Tibial nerve (tissue), 4 donors: ENCODE results near the gene MYO1C.
A peak's percentile ranks its signal among the peaks of the same experiment; 100 is the strongest.

Experiments used
- CTCF ChIP-seq, 5 experiments: fragments of 200-600 bp in 3 of 5; fragments of 450-650 bp in 2 of 5; sonication (generic) in 3 of 5; IDR thresholded peaks; one replicate each; pipeline ENCODE4 v1.5.1; 2016 to 2019; ENCODE audit warnings: antibody characterized with exemption in 5 of 5, mild to moderate bottlenecking in 3 of 5, moderate library complexity in 2 of 5
- EP300 ChIP-seq, 2 donors: sonication (generic); formaldehyde crosslinking; IDR thresholded peaks; one replicate each; pipeline ENCODE4 v1.6.1; 2017; ENCODE audit warnings: antibody characterized with exemption in 2 of 2, mild to moderate bottlenecking in 1 of 2

- peak in 1 of 2 donors; percentile 74 for TF ChIP-seq EP300 (IDR thresholded peaks at IDR 0.05)
- TF ChIP-seq CTCF (IDR thresholded peaks at IDR 0.05) = peak in 1 of 5 experiments; percentile 63
Measured at GRCh38 chr17:1487939-1488825, 4.3 kb downstream of the MYO1C start.
